Right ventricle myocardium superior (tissue), 1 donor: Measurements from ENCODE around the gene OSBPL6. TPM values are rescaled to one million over a fixed set of nuclear protein-coding genes. Genes with fewer than 3 reads are reported as not detected.
A peak's percentile ranks its signal among the peaks of the same experiment; 100 is the strongest.
"Not testable (repeated sequence)": the region's sequence is repeated elsewhere in the genome, so short reads cannot be mapped to it uniquely, and the experiment has no call there.

Experiments used
- ATAC-seq: fragments of 200-7000 bp; cut with Tn5 transposase; one replicate; pipeline ENCODE4 v1.9.1; 2020; ENCODE audit warnings: mild to moderate bottlenecking; ENCODE audit not compliant: poor library complexity
- DNase-seq: peaks from one replicate; pipeline ENCODE4 v3.0.0-alpha.2; 2020
- intact Hi-C: fragments of 100-400 bp; cut with DNase I; formaldehyde crosslinking; loops from one replicate; pipeline ENCODE4 v1.11.2; 2022
- long read RNA-seq: library from polyadenylated mRNA; unstranded; transcript quantifications from one replicate; pipeline ENCODE4 v2.0.0, GENCODE V29; 2021
- total RNA-seq: library from RNA; stranded (reverse); fragmentation: NEBNext Ultra II Directional; extraction: Animal tissue kit (Norgen Biotek cat#: 25700); gene quantifications from one replicate; pipeline ENCODE4 v1.2.1, GENCODE V29; 2021
- donor health status: DM: no; HTN: yes; CAD: no; lungs with severe emphysema.

OSBPL6 gene
- 3.3 TPM for total RNA-seq
- long read RNA-seq, full-length matches to known transcripts = 4 of 9 reads
- long read RNA-seq, partial matches to known transcripts = 0 of 9 reads
- long read RNA-seq, other reads (novel, unspliced or antisense) = 5 of 9 reads

GRCh38 chr2:178193823-178194599 is at the start of gene OSBPL6:
Gene OSBPL6 (plus strand): TSS chr2:178194512. CDS start chr2:178306185, 111,673 bp downstream.
- DNase-seq = peak; percentile 90
- intact Hi-C loops = loop anchor here (5.0 to 10.0 kb wide), 2 partner anchors 78 to 79 kb away; partner anchors contain the start of gene RBM45
- peak; percentile 98 for ATAC-seq

GRCh38 chr2:178152033-178152432 is 42.3 kb upstream of the OSBPL6 start:
- intact Hi-C loops = no loop called here
- peak; percentile 46 for ATAC-seq

GRCh38 chr2:178152542-178152941 is 41.8 kb upstream of the OSBPL6 start:
- intact Hi-C loops = no loop called here
- DNase-seq = no peak
- no peak for ATAC-seq

More at GRCh38 chr2:178152033-178152432, 42.3 kb upstream of the OSBPL6 start:
- DNase-seq = no peak

- ATAC-seq = no peak
- intact Hi-C loops = no loop called here
- no peak for DNase-seq
Observed at GRCh38 chr2:178152977-178153376, 41.3 kb upstream of the OSBPL6 start.

- ATAC-seq, intact Hi-C loops: not testable (repeated sequence)
Observed at GRCh38 chr2:178153878-178154277, 40.4 kb upstream of the OSBPL6 start.

GRCh38 chr2:178155524-178155923 is 38.8 kb upstream of the OSBPL6 start:
- DNase-seq (no peak), ATAC-seq (no peak)
- intact Hi-C loops = no loop called here

More at GRCh38 chr2:178153878-178154277, 40.4 kb upstream of the OSBPL6 start:
- DNase-seq = not testable (repeated sequence)

DNA sequence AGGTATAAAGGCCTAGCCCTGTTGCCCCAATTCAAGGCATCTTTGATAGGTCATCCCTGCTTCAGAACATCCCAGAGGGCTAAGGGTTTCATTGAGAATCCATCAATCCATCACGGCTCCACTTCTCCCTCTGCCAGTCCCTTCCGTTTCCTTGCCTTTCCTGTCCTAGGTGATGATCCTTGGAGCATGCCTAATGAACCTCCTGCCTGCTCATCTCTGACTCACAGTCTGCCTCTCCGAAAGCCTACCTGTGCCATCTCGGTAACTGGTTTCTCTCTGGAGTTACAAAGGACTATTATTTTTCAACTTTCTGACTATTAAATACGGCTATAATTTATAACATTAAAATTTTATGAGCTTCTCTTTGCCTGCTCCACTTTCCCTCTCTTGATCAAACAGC is 36.7 kb upstream of the OSBPL6 start:
- DNase-seq = no peak
- intact Hi-C loops = no loop called here

GRCh38 chr2:178159966-178160365 is 34.3 kb upstream of the OSBPL6 start:
- no peak for ATAC-seq
- intact Hi-C loops = no loop called here

More for the DNA sequence above, 36.7 kb upstream of the OSBPL6 start:
- ATAC-seq = no peak

GRCh38 chr2:178160601-178161000 is 33.7 kb upstream of the OSBPL6 start:
- intact Hi-C loops = no loop called here
- no peak for ATAC-seq
- DNase-seq = no peak

More at GRCh38 chr2:178159966-178160365, 34.3 kb upstream of the OSBPL6 start:
- no peak for DNase-seq

GRCh38 chr2:178163395-178163794 is 30.9 kb upstream of the OSBPL6 start:
- no peak for ATAC-seq
- DNase-seq = no peak
- intact Hi-C loops = no loop called here

DNA sequence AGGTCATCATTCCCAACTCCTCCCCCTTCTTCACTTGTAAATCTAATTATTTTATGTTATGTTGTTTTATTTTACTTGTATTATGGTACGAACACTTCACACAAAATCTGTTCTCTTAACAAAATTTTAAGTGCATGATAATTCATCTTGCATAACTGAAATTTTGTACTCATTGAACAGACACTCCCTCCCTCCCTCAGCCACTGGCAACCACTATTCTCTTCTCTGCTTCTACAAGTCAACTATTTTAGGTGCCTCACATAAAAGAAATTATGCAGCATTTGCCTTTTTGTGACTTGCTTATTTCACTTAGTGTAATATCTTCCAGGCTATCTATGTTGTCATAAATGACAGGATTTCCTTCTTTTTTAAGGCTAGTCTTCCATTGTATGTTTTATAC is 30.4 kb upstream of the OSBPL6 start:
- intact Hi-C loops = no loop called here
- DNase-seq (no peak), ATAC-seq (no peak)

GRCh38 chr2:178173657-178174056 is 20.7 kb upstream of the OSBPL6 start:
- no peak for ATAC-seq
- DNase-seq = no peak
- intact Hi-C loops = no loop called here

GRCh38 chr2:178177066-178177679 is 17.1 kb upstream of the OSBPL6 start:
- ATAC-seq (no peak), DNase-seq (no peak)
- intact Hi-C loops = no loop called here

DNA sequence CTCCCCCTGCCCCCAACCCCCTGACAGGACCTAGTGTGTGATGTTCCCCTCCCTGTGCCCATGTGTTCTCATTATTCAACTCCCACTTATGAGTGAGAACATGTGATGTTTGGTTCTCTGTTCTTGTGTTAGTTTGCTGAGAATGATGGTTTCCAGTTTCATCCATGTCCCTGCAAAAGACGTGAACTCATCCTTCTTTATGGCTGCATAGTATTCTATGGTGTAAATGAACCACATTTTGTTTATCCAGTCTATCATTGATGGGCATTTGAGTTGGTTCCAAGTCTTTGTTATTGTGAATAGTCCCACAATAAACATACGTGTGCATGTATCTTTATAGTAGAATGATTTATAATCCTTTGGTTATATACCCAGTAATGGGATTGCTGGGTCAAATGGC is 13.7 kb upstream of the OSBPL6 start:
- ATAC-seq = not testable (repeated sequence)

DNA sequence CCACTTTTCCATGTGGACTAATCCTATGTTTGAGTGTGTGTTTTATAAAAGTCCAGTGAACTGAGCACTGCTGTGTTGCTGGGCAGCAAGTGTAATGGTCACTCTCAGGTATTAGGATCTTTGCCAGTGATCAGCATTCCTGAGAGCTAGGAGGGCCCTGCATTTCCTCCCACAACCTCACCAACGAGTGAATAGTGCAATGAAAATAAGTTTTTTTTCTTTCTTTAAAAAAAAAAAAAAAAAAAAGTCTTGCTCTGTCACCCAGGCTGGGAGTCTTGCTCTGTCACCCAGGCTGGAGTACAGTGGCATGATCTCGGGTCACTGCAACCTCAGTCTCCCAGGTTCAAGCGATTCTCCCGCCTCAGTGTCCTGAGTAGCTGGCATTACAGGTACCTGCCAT is 6.5 kb upstream of the OSBPL6 start:
- no peak for DNase-seq
- intact Hi-C loops = no loop called here
- ATAC-seq = no peak

More for the DNA sequence above, 13.7 kb upstream of the OSBPL6 start:
- intact Hi-C loops, DNase-seq: not testable (repeated sequence)

- intact Hi-C loops = no loop called here
- DNase-seq = no peak
- ATAC-seq = no peak
Observed at GRCh38 chr2:178188466-178188865, 5.8 kb upstream of the OSBPL6 start.

DNA sequence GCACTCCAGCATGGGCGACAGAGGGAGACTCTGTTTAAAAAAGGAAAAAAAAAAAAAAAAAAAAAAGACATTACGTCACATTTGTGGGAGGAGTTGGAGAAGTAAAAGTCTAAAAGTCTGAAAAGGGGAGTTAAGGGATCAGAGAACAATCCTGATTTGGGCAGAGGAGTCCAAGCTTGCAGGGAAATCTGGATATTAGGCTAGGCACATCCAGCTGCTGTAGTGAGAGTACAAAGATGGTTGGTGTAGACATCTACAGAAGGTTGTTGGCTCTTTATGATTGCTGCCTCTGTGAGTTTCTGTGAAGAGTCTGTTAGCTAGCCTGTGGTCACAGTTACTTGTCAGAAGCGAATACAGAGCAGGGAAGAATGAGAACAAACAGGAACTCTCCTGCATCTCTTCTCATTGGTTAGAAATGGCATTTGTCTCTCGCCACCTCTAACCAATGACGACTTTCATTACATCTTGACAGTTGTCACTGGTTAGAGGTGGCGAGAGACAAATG is 3.3 kb upstream of the OSBPL6 start:
- intact Hi-C loops = loop anchor here (5.0 to 10.0 kb wide), 2 partner anchors 76 to 81 kb away; partner anchors contain the start of gene RBM45
- DNase-seq (no peak), ATAC-seq (no peak)

GRCh38 chr2:178191511-178191910 is 2.8 kb upstream of the OSBPL6 start:
- DNase-seq (no peak), ATAC-seq (no peak)
- intact Hi-C loops = loop anchor here (5.0 to 10.0 kb wide), 2 partner anchors 77 to 81 kb away; partner anchors contain the start of gene RBM45

DNA sequence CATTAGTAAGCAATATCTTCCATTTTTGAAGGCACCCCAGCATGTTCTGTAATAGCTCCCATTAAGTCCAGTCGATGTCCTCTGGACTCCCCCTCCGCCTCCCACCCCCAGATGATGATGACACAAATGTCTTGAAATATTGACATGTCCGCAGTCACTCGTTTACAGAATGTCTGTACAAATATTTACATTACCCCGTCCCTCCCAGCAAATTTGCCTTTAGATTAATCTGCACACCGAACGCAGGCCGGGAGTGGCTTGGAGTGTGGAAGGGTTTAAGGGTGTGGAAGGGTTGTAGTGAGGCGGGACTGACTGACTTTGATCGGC is 853 bp upstream of the OSBPL6 start:
- no peak for ATAC-seq
- intact Hi-C loops = loop anchor here (5.0 to 10.0 kb wide), 2 partner anchors 79 kb away; partner anchors contain the start of gene RBM45
- DNase-seq = no peak
